ENCODE measurements around the gene LRRC23. TPM values are rescaled to one million over a fixed set of nuclear protein-coding genes. Genes with fewer than 3 reads are reported as not detected.
A peak's percentile ranks its signal among the peaks of the same experiment; 100 is the strongest.

LRRC23 gene
- total RNA-seq = 11.6 and 12.8 TPM in 2 replicates

GRCh38 chr12:6904280-6905276 is at the start of gene LRRC23:
TSS of gene LRRC23 (plus strand) at chr12:6904822. CDS start at chr12:6905634, 812 bp downstream.
- Histone ChIP-seq H3K36me3 (ENCODE audit: control insufficient read depth, insufficient read depth, low read length) (no peaks in the 10 kb centered on the region), H3K4me3 (ENCODE audit: low read depth, low read length) (peak within 1 kb of the TSS; percentile 76), H3K27me3 (ENCODE audit: control insufficient read depth, insufficient read depth, low read length) (no peaks in the 10 kb centered on the region)
- FAIRE-seq (peak; percentile 36), DNase-seq (ENCODE audit: low read depth) (peak; percentile 93)
- no peak for TF ChIP-seq CTCF (IDR thresholded peaks at IDR 0.05; ENCODE audit: insufficient read depth, low read length, severe bottlenecking)

- FAIRE-seq = no peak
- H3K36me3 ChIP-seq (ENCODE audit: control insufficient read depth, insufficient read depth, low read length) = peaks cover 26% of the 10 kb centered on the region
- TF ChIP-seq CTCF (IDR thresholded peaks at IDR 0.05; ENCODE audit: insufficient read depth, low read length, severe bottlenecking) = no peak
- DNase-seq (ENCODE audit: low read depth) = no peak
- no peaks in the 10 kb centered on the region for H3K27me3 ChIP-seq (ENCODE audit: control insufficient read depth, insufficient read depth, low read length)
- no peak overlapping the region for H3K4me3 ChIP-seq (ENCODE audit: low read depth, low read length)
Measured at GRCh38 chr12:6855322-6855721, 49.3 kb upstream of the LRRC23 start.

- no peak for DNase-seq (ENCODE audit: low read depth)
- Histone ChIP-seq H3K27me3 (ENCODE audit: control insufficient read depth, insufficient read depth, low read length) (no peaks in the 10 kb centered on the region), H3K36me3 (ENCODE audit: control insufficient read depth, insufficient read depth, low read length) (peaks cover 50% of the 10 kb centered on the region), H3K4me3 (ENCODE audit: low read depth, low read length) (no peak overlapping the region)
- no peak for FAIRE-seq
- no peak for TF ChIP-seq CTCF (IDR thresholded peaks at IDR 0.05; ENCODE audit: insufficient read depth, low read length, severe bottlenecking)
Measured at GRCh38 chr12:6858799-6859198, 45.8 kb upstream of the LRRC23 start.

- no peaks in the 10 kb centered on the region for H3K27me3 ChIP-seq (ENCODE audit: control insufficient read depth, insufficient read depth, low read length)
- no peak overlapping the region for H3K4me3 ChIP-seq (ENCODE audit: low read depth, low read length)
- no peak for DNase-seq (ENCODE audit: low read depth)
- H3K36me3 ChIP-seq (ENCODE audit: control insufficient read depth, insufficient read depth, low read length) = peaks cover 55% of the 10 kb centered on the region
- no peak for TF ChIP-seq CTCF (IDR thresholded peaks at IDR 0.05; ENCODE audit: insufficient read depth, low read length, severe bottlenecking)
- no peak for FAIRE-seq
Measured at GRCh38 chr12:6860116-6860515, 44.5 kb upstream of the LRRC23 start.

GRCh38 chr12:6860942-6861341 is 43.7 kb upstream of the LRRC23 start:
- no peak for FAIRE-seq
- Histone ChIP-seq H3K27me3 (ENCODE audit: control insufficient read depth, insufficient read depth, low read length) (no peaks in the 10 kb centered on the region), H3K4me3 (ENCODE audit: low read depth, low read length) (no peak overlapping the region), H3K36me3 (ENCODE audit: control insufficient read depth, insufficient read depth, low read length) (peaks cover 55% of the 10 kb centered on the region)
- DNase-seq (ENCODE audit: low read depth) = no peak
- no peak for TF ChIP-seq CTCF (IDR thresholded peaks at IDR 0.05; ENCODE audit: insufficient read depth, low read length, severe bottlenecking)

All from bronchial epithelial cell (primary cell).